Superior temporal gyrus (tissue), 1 donor: ENCODE results near the gene SNRK.
A peak's percentile ranks its signal among the peaks of the same experiment; 100 is the strongest.

Experiments used
- DNase-seq: peaks from one replicate; pipeline ENCODE4 v3.0.0-alpha.2; 2016; ENCODE audit errors: extremely low spot score

Gene SNRK

GRCh38 chr3:43286115-43286840 lies at the start of gene SNRK:
Gene SNRK (plus strand): TSS chr3:43286540. CDS start chr3:43303204, 16,664 bp downstream.
- DNase-seq = peak; percentile 84

- DNase-seq = no peak
Measured at GRCh38 chr3:43238801-43239200, 47.5 kb upstream of the SNRK start.

- DNase-seq = no peak
Measured at GRCh38 chr3:43239755-43240154, 46.6 kb upstream of the SNRK start.

GRCh38 chr3:43243590-43244587 lies 42.5 kb upstream of the SNRK start:
- no peak for DNase-seq

- DNase-seq = no peak
Measured at GRCh38 chr3:43244694-43245093, 41.6 kb upstream of the SNRK start.

- DNase-seq = no peak
Measured at GRCh38 chr3:43246976-43247375, 39.4 kb upstream of the SNRK start.

- DNase-seq = peak; percentile 19
Measured at GRCh38 chr3:43247561-43248184, 38.7 kb upstream of the SNRK start.

GRCh38 chr3:43248185-43248583 lies 38.2 kb upstream of the SNRK start:
- no peak for DNase-seq

- DNase-seq = no peak
Measured at GRCh38 chr3:43248973-43249372, 37.4 kb upstream of the SNRK start.

- no peak for DNase-seq
Measured at GRCh38 chr3:43249405-43249804, 36.9 kb upstream of the SNRK start.

GRCh38 chr3:43253294-43253693 lies 33.0 kb upstream of the SNRK start:
- DNase-seq = no peak

GRCh38 chr3:43254125-43254524 lies 32.2 kb upstream of the SNRK start:
- DNase-seq = no peak

GRCh38 chr3:43255662-43256061 lies 30.7 kb upstream of the SNRK start:
- no peak for DNase-seq

- no peak for DNase-seq
Measured at GRCh38 chr3:43256714-43257461, 29.5 kb upstream of the SNRK start.

GRCh38 chr3:43257850-43258249 lies 28.5 kb upstream of the SNRK start:
- DNase-seq = no peak

- DNase-seq = no peak
Measured at GRCh38 chr3:43259626-43260025, 26.7 kb upstream of the SNRK start.

- no peak for DNase-seq
Measured at GRCh38 chr3:43260412-43260811, 25.9 kb upstream of the SNRK start.

GRCh38 chr3:43262194-43262593 lies 24.1 kb upstream of the SNRK start:
- DNase-seq = no peak

- no peak for DNase-seq
Measured at GRCh38 chr3:43266451-43266850, 19.9 kb upstream of the SNRK start.

GRCh38 chr3:43266995-43267394 lies 19.3 kb upstream of the SNRK start:
- no peak for DNase-seq

- no peak for DNase-seq
Measured at GRCh38 chr3:43268636-43269035, 17.7 kb upstream of the SNRK start.

GRCh38 chr3:43270078-43270477 lies 16.3 kb upstream of the SNRK start:
- no peak for DNase-seq
